Activated naive CD8-positive, alpha-beta T cell treated with anti-CD3 and anti-CD28 coated beads, Interleukin-2, amount 50 U/mL, for 16 hours (primary cell): Measurements from ENCODE around the gene HAUS8.

Experiments used
- DNase-seq: peaks from one replicate; pipeline ENCODE4 v3.0.0-alpha.2; 2020; ENCODE audit warnings: low read depth, low spot score

HAUS8 gene

GRCh38 chr19:17075864-17076542 is 751 bp upstream of the HAUS8 start:
- peak; percentile 14 for DNase-seq

- no peak for DNase-seq
Measured at GRCh38 chr19:17074634-17075034, 618 bp downstream of the HAUS8 start.

GRCh38 chr19:17073869-17074633 is 1.2 kb downstream of the HAUS8 start:
- DNase-seq, result no peak

GRCh38 chr19:17070912-17071311 is 4.3 kb downstream of the HAUS8 start:
- no peak for DNase-seq

- no peak for DNase-seq
Measured at GRCh38 chr19:17070421-17070820, 4.8 kb downstream of the HAUS8 start.

- DNase-seq, result no peak
Measured at GRCh38 chr19:17069193-17069592, 6.1 kb downstream of the HAUS8 start.

GRCh38 chr19:17063428-17063827 is 11.8 kb downstream of the HAUS8 start:
- DNase-seq, result no peak

- no peak for DNase-seq
Measured at GRCh38 chr19:17061691-17062090, 13.6 kb downstream of the HAUS8 start.

- DNase-seq, result no peak
Measured at GRCh38 chr19:17061205-17061604, 14.0 kb downstream of the HAUS8 start.

GRCh38 chr19:17060802-17061201 is 14.4 kb downstream of the HAUS8 start:
- DNase-seq, result no peak

GRCh38 chr19:17058236-17058635 is 17.0 kb downstream of the HAUS8 start:
- DNase-seq, result no peak

- DNase-seq, result no peak
Measured at GRCh38 chr19:17055636-17056035, 19.6 kb downstream of the HAUS8 start.

- no peak for DNase-seq
Measured at GRCh38 chr19:17054746-17055145, 20.5 kb downstream of the HAUS8 start.

- no peak for DNase-seq
Measured at GRCh38 chr19:17052439-17052838, 22.8 kb downstream of the HAUS8 start.

GRCh38 chr19:17049711-17050280 is 25.5 kb downstream of the HAUS8 start:
- no peak for DNase-seq

- no peak for DNase-seq
Measured at GRCh38 chr19:17048885-17049453, 26.3 kb downstream of the HAUS8 start.

- no peak for DNase-seq
Measured at GRCh38 chr19:17045907-17046502, 29.2 kb downstream of the HAUS8 start.

- no peak for DNase-seq
Measured at GRCh38 chr19:17043744-17044143, 31.5 kb downstream of the HAUS8 start.

- no peak for DNase-seq
Measured at GRCh38 chr19:17041976-17042375, 33.3 kb downstream of the HAUS8 start.

GRCh38 chr19:17037966-17038500 is 37.2 kb downstream of the HAUS8 start:
- no peak for DNase-seq

GRCh38 chr19:17037184-17037583 is 38.1 kb downstream of the HAUS8 start:
- no peak for DNase-seq

GRCh38 chr19:17036640-17037039 is 38.6 kb downstream of the HAUS8 start:
- DNase-seq, result no peak
